ENCODE results near the gene CCDC117.

DNA sequence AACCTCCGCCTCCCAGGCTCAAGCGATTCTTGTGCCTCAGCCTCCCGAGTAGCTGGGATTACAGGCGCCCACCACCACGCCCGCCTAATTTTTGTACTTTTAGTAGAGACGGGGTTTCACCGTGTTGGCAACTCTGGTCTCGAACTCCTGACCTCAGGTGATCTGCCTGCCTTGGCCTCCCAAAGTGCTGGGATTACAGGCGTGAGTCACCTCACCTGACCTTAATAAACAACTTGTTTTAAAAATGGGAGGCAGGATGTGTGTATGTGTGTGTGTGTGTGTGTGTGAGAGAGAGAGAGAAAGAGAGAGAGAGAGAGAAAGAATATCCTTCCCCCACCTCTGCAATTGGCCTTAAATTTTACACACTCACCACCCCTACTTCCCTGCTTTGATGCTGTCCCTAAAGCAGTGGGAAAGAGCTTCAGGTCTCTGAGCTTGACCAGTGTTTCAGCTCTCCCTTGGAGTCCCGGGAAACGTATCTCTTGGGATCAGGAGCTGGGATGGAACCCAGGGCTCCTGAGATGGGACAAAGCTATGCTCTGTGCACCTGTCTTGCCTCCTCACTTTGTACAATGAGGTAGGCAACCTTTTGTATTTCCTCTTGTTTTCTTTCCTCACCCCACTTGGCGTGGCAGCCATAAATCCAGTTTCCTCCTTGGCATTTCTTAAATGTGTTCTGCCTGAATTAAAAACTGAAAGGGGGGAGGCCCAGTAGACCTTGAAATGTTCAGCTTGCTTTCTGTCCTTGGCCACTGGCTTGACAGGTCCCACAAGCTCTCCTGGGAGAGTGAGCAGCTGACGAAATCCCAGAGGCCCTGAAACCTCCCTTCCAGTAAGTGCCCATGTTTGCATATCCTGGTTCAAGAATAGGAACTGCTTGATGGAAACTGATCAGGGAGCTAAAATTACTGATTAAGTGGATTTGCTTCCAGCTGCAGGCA lies 45.7 kb downstream of the CCDC117 start:
- TF ChIP-seq, protein P1, sequence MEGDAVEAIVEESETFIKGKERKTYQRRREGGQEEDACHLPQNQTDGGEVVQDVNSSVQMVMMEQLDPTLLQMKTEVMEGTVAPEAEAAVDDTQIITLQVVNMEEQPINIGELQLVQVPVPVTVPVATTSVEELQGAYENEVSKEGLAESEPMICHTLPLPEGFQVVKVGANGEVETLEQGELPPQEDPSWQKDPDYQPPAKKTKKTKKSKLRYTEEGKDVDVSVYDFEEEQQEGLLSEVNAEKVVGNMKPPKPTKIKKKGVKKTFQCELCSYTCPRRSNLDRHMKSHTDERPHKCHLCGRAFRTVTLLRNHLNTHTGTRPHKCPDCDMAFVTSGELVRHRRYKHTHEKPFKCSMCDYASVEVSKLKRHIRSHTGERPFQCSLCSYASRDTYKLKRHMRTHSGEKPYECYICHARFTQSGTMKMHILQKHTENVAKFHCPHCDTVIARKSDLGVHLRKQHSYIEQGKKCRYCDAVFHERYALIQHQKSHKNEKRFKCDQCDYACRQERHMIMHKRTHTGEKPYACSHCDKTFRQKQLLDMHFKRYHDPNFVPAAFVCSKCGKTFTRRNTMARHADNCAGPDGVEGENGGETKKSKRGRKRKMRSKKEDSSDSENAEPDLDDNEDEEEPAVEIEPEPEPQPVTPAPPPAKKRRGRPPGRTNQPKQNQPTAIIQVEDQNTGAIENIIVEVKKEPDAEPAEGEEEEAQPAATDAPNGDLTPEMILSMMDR (IDR thresholded peaks at IDR 0.05): no peak
- peak; percentile 34 to 88 (median 75) for TF ChIP-seq POLR2AphosphoS5 (IDR thresholded peaks at IDR 0.05)
- no peak for TF ChIP-seq POLR2A (IDR thresholded peaks at IDR 0.05)
- no peak for TF ChIP-seq EP300 (IDR thresholded peaks at IDR 0.05)
